Activated T-cell treated with anti-CD3 and anti-CD28 coated beads, Interleukin-2, amount 50 U/mL, for 24 hours (primary cell): ENCODE measurements around the gene SLC25A17.
"Not testable (repeated sequence)": the region's sequence is repeated elsewhere in the genome, so short reads cannot be mapped to it uniquely, and the experiment has no call there.

Experiments
- DNase-seq: peaks from one replicate; pipeline ENCODE4 v3.0.0-alpha.2; 2020
- H3K27ac Mint-ChIP-seq: 2 replicates; pipeline ENCODE4 v1.8.0; 2020; ENCODE audit warnings: mild to moderate bottlenecking, mixed read lengths
- H3K27me3 Mint-ChIP-seq: 2 replicates; pipeline ENCODE4 v1.8.0; 2020; ENCODE audit warnings: mixed read lengths
- H3K36me3 Mint-ChIP-seq: 2 replicates; pipeline ENCODE4 v1.8.0; 2020; ENCODE audit warnings: low read depth, mixed read lengths
- H3K4me1 Mint-ChIP-seq: 2 replicates; pipeline ENCODE4 v1.8.0; 2020; ENCODE audit warnings: low read depth, mixed read lengths
- H3K4me3 Mint-ChIP-seq: 2 replicates; pipeline ENCODE4 v1.8.0; 2020; ENCODE audit warnings: mild to moderate bottlenecking, moderate library complexity, mixed read lengths
- H3K9me3 Mint-ChIP-seq: 2 replicates; pipeline ENCODE4 v1.8.0; 2020; ENCODE audit warnings: mixed read lengths

Gene SLC25A17

GRCh38 chr22:40803321-40803720 is 15.8 kb downstream of the SLC25A17 start:
- H3K4me3 Mint-ChIP-seq, result no peak overlapping the region
- H3K36me3 Mint-ChIP-seq, result peaks cover 43% of the 10 kb centered on the region
- no peak overlapping the region for H3K27ac Mint-ChIP-seq
- peaks cover 7% of the 10 kb centered on the region for H3K4me1 Mint-ChIP-seq
- DNase-seq, result no peak
- H3K9me3 Mint-ChIP-seq, result no peaks in the 10 kb centered on the region
- no peaks in the 10 kb centered on the region for H3K27me3 Mint-ChIP-seq

- H3K36me3 Mint-ChIP-seq, result peaks cover 54% of the 10 kb centered on the region
- H3K27ac Mint-ChIP-seq, result no peak overlapping the region
- H3K4me1 Mint-ChIP-seq, result peaks cover 6% of the 10 kb centered on the region
- no peaks in the 10 kb centered on the region for H3K27me3 Mint-ChIP-seq
- H3K4me3 Mint-ChIP-seq, result no peak overlapping the region
- H3K9me3 Mint-ChIP-seq, result no peaks in the 10 kb centered on the region
- no peak for DNase-seq
These were observed 20.1 kb downstream of the SLC25A17 start for GRCh38 chr22:40799008-40799407.

- no peak for DNase-seq
- Mint-ChIP-seq H3K36me3 (peaks cover 58% of the 10 kb centered on the region), H3K27me3 (no peaks in the 10 kb centered on the region), H3K4me1 (peaks cover 5% of the 10 kb centered on the region), H3K9me3 (no peaks in the 10 kb centered on the region), H3K27ac (no peak overlapping the region), H3K4me3 (no peak overlapping the region)
These were observed 21.7 kb downstream of the SLC25A17 start for GRCh38 chr22:40797427-40797826.

GRCh38 chr22:40792451-40792850 is 26.7 kb downstream of the SLC25A17 start:
- H3K36me3 Mint-ChIP-seq, result peaks cover 82% of the 10 kb centered on the region
- H3K27ac Mint-ChIP-seq, result no peak overlapping the region
- H3K4me3 Mint-ChIP-seq, result no peak overlapping the region
- H3K9me3 Mint-ChIP-seq, result no peaks in the 10 kb centered on the region
- H3K27me3 Mint-ChIP-seq, result no peaks in the 10 kb centered on the region
- H3K4me1 Mint-ChIP-seq, result peaks cover 13% of the 10 kb centered on the region
- no peak for DNase-seq

GRCh38 chr22:40791241-40791640 is 27.9 kb downstream of the SLC25A17 start:
- Mint-ChIP-seq H3K36me3 (peaks cover 82% of the 10 kb centered on the region), H3K27me3 (no peaks in the 10 kb centered on the region), H3K27ac (no peak overlapping the region), H3K4me1 (peaks cover 13% of the 10 kb centered on the region), H3K4me3 (no peak overlapping the region), H3K9me3 (no peaks in the 10 kb centered on the region)
- no peak for DNase-seq

- H3K9me3 Mint-ChIP-seq, result no peaks in the 10 kb centered on the region
- DNase-seq, result no peak
- no peak overlapping the region for H3K4me3 Mint-ChIP-seq
- H3K27me3 Mint-ChIP-seq, result no peaks in the 10 kb centered on the region
- H3K27ac Mint-ChIP-seq, result no peak overlapping the region
- H3K36me3 Mint-ChIP-seq, result peaks cover 86% of the 10 kb centered on the region
- peaks cover 13% of the 10 kb centered on the region for H3K4me1 Mint-ChIP-seq
These were observed 30.0 kb downstream of the SLC25A17 start for GRCh38 chr22:40789131-40789530.

GRCh38 chr22:40782521-40782920 is 36.6 kb downstream of the SLC25A17 start:
- no peak overlapping the region for H3K4me3 Mint-ChIP-seq
- H3K36me3 Mint-ChIP-seq, result peaks cover 63% of the 10 kb centered on the region
- no peaks in the 10 kb centered on the region for H3K9me3 Mint-ChIP-seq
- H3K27ac Mint-ChIP-seq, result no peak overlapping the region
- no peaks in the 10 kb centered on the region for H3K27me3 Mint-ChIP-seq
- H3K4me1 Mint-ChIP-seq, result no peaks in the 10 kb centered on the region
- no peak for DNase-seq

- peaks cover 63% of the 10 kb centered on the region for H3K36me3 Mint-ChIP-seq
- H3K27me3 Mint-ChIP-seq, result not testable (repeated sequence)
These were observed 37.4 kb downstream of the SLC25A17 start for GRCh38 chr22:40781749-40782148.

GRCh38 chr22:40769761-40770160 is 49.4 kb downstream of the SLC25A17 start:
- Mint-ChIP-seq H3K9me3 (no peaks in the 10 kb centered on the region), H3K27ac (no peak overlapping the region), H3K4me1 (peaks cover 24% of the 10 kb centered on the region), H3K36me3 (peaks cover 74% of the 10 kb centered on the region), H3K4me3 (no peak overlapping the region), H3K27me3 (no peaks in the 10 kb centered on the region)
- DNase-seq, result no peak

More at GRCh38 chr22:40781749-40782148, 37.4 kb downstream of the SLC25A17 start:
- H3K4me1 Mint-ChIP-seq, H3K9me3 Mint-ChIP-seq, H3K4me3 Mint-ChIP-seq, H3K27ac Mint-ChIP-seq, DNase-seq: not testable (repeated sequence)

GRCh38 chr22:40768206-40768605 is 50.9 kb downstream of the SLC25A17 start:
- peak overlapping the region; percentile 13 for H3K27ac Mint-ChIP-seq
- no peaks in the 10 kb centered on the region for H3K27me3 Mint-ChIP-seq
- H3K4me1 Mint-ChIP-seq, result peaks cover 21% of the 10 kb centered on the region
- H3K9me3 Mint-ChIP-seq, result no peaks in the 10 kb centered on the region
- peaks cover 59% of the 10 kb centered on the region for H3K36me3 Mint-ChIP-seq
- no peak overlapping the region for H3K4me3 Mint-ChIP-seq
- no peak for DNase-seq

- Mint-ChIP-seq H3K27me3 (no peaks in the 10 kb centered on the region), H3K4me1 (peaks cover 25% of the 10 kb centered on the region), H3K9me3 (no peaks in the 10 kb centered on the region), H3K4me3 (no peak overlapping the region), H3K27ac (no peak overlapping the region), H3K36me3 (peaks cover 50% of the 10 kb centered on the region)
- DNase-seq, result no peak
These were observed 52.2 kb downstream of the SLC25A17 start for GRCh38 chr22:40766956-40767355.

GRCh38 chr22:40764763-40765441 is 54.2 kb downstream of the SLC25A17 start:
- Mint-ChIP-seq H3K4me1 (peaks cover 25% of the 10 kb centered on the region), H3K9me3 (no peaks in the 10 kb centered on the region), H3K27ac (peak overlapping the region; percentile 65), H3K27me3 (no peaks in the 10 kb centered on the region), H3K36me3 (peaks cover 33% of the 10 kb centered on the region), H3K4me3 (no peak overlapping the region)
- no peak for DNase-seq

- Mint-ChIP-seq H3K9me3 (no peaks in the 10 kb centered on the region), H3K27me3 (no peaks in the 10 kb centered on the region), H3K4me1 (peaks cover 4% of the 10 kb centered on the region), H3K36me3 (no peaks in the 10 kb centered on the region), H3K4me3 (no peak overlapping the region), H3K27ac (no peak overlapping the region)
- no peak for DNase-seq
These were observed 59.8 kb downstream of the SLC25A17 start for GRCh38 chr22:40759294-40759840.

- H3K4me3 Mint-ChIP-seq, H3K27ac Mint-ChIP-seq, DNase-seq, H3K36me3 Mint-ChIP-seq, H3K27me3 Mint-ChIP-seq, H3K4me1 Mint-ChIP-seq, H3K9me3 Mint-ChIP-seq: not testable (repeated sequence)
These were observed 60.3 kb downstream of the SLC25A17 start for GRCh38 chr22:40758851-40759250.

- peaks cover 3% of the 10 kb centered on the region for H3K4me1 Mint-ChIP-seq
- no peak overlapping the region for H3K4me3 Mint-ChIP-seq
- H3K27ac Mint-ChIP-seq, result no peak overlapping the region
- no peaks in the 10 kb centered on the region for H3K27me3 Mint-ChIP-seq
- no peak for DNase-seq
- no peaks in the 10 kb centered on the region for H3K36me3 Mint-ChIP-seq
- H3K9me3 Mint-ChIP-seq, result no peaks in the 10 kb centered on the region
These were observed 60.8 kb downstream of the SLC25A17 start for GRCh38 chr22:40758390-40758789.
